Amygdala (tissue), 56 donors: Measurements from ENCODE around the gene GSKIP.

Source experiments
- DNase-seq, 56 donors: peaks; one replicate each; lab custom pipeline; 2025; lab: John Stamatoyannopoulos, UW

The GSKIP gene

DNA sequence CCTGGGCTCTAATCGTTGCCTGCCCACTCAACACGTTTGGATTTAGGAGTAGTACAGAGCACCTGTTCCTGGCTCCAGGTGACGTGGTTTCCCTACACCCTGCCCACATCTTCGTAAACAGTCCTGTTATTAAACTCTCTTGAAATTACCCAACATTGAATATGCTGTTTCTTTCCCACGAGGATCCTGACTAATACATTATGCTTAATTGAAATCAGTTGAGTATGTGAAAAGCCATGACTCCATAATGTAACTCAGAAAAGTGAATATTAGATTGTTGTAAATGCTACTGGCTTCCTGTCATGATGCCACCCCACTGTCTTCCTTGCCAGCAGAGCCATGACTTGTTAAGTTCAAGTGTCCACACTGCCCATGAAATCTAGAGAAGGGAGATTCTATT, 50.2 kb downstream of the GSKIP start:
- no peak for DNase-seq

GRCh38 chr14:96415559-96415958, 52.2 kb downstream of the GSKIP start:
- no peak for DNase-seq

- DNase-seq: no peak
Observed at GRCh38 chr14:96416292-96416691, 53.0 kb downstream of the GSKIP start.

GRCh38 chr14:96417254-96417653, 53.9 kb downstream of the GSKIP start:
- no peak for DNase-seq

DNA sequence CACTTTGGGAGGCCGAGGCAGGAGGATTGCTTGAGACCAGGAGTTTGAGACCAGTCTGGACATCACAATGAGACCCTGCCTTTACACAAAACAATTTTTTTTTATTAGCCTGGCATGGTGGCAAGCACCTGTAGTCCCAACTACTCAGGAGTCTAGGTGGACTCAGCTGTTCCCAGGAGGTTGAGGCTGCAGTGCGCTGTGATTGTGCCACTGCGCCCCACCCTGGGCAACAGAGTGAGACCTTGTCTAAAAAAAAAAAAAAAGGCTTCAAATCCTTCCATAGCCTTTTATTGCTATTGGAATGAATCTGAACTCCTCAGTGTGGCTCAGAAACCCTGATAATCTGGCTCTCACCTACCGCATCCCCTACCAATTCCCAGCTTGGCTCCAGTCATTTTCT, 54.7 kb downstream of the GSKIP start:
- DNase-seq: no peak

DNA sequence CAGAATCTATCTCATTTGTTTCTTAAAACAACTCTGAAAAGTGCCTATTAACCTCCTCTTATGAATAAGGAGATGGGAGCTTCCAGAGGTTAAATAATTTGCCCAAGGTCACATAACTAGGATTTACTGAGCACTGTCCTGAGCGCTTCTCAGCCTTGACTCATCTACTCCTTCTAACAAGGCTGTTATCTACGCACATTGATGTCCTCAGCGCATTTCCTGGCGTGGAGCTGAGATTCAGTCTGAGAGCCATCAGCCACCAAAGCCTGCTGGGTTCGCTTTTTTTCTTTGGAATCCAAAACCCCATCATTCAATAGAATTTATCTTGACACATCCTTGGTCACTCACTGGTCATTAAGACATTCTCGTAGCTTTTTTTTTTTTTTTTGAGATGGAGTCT, 57.9 kb downstream of the GSKIP start:
- DNase-seq: no peak

DNA sequence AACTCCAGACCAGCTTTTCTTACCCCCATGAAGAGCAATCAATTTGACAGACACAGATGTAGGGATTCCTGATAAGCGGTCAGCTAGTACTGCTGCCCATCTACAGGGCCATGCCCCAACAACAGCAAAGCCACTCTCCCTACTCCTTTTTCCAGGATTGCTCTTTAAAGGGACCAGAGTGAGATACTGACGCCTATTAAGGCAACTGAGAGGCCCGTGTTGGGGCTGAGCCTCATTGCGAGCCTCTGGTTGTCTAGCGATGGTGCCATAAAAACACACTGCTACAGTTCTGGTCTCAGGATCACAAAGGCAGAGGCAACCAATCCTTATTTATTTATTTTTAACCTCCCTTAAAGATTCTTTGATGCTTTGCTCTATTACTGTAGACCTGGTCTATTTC, 59.7 kb downstream of the GSKIP start:
- no peak for DNase-seq

GRCh38 chr14:96423446-96424108, 60.3 kb downstream of the GSKIP start:
- DNase-seq: peak in 2 of 56 donors; percentile 6 to 11

GRCh38 chr14:96424109-96424989, 61.0 kb downstream of the GSKIP start:
- peak in 12 of 56 donors; percentile 3 to 65 (median 12) for DNase-seq

GRCh38 chr14:96434040-96434439, 70.7 kb downstream of the GSKIP start:
- no peak for DNase-seq
